ENCODE results near the gene ATP6V1B1.

Gene ATP6V1B1

DNA sequence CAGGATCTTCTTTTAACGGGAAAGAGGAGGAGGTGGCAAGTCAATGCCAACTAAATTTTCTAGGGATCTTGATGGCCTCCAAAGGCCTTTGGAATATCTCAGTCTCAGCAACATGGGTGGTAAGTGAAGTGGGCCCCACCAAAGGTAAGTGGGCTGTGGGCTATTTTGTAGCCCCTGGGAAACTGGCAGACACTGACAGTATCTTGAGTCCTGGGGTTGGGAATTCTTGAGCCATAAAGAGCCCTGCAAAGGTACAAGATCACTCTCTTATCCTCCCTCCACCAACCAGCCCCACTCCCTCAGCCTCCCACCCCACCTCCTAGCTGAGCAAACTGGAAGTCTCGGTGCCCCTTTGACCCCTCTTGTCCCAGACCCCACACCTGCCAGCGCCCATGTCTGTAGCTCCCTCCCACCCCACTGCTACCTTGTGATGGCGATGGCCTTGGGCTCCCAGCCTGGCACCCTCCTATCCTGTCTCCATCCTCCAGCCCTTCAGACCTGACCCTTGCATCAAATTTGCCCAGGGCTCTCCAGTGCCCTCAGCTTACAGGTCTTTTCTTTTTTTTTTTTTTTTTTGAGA lies 8.5 kb downstream of the ATP6V1B1 start:
- no peak for DNase-seq (ENCODE audit: low read depth)

DNA sequence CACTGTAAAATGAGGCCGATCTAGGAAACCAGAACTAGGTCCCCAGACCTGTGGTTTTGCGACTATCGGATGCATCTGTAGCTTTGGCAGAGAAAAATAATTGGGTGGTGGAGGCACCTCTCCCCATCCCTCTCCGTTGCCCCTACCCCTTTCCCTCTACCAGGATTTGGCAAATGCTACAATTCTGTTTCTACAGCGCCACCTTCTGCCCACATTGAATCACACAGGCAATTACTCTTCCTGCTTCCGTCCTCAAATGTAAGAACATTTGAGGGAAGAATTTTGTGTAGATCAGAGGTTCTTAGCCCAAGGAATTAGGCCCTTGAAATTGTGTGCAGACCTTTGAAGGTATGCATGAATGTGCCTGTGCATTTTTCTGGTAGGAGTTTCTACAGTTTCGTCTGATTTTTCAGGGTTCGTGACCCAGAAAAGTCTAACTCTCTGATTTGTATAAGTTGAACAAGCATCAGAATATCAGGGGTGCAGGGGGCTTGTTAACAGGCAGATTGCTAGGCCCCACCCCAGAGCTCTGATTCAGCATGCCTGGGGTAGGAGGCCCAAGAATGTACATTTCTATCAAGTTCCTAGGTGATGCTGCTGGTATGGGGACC lies 11.2 kb downstream of the ATP6V1B1 start:
- no peak for DNase-seq (ENCODE audit: low read depth)

DNA sequence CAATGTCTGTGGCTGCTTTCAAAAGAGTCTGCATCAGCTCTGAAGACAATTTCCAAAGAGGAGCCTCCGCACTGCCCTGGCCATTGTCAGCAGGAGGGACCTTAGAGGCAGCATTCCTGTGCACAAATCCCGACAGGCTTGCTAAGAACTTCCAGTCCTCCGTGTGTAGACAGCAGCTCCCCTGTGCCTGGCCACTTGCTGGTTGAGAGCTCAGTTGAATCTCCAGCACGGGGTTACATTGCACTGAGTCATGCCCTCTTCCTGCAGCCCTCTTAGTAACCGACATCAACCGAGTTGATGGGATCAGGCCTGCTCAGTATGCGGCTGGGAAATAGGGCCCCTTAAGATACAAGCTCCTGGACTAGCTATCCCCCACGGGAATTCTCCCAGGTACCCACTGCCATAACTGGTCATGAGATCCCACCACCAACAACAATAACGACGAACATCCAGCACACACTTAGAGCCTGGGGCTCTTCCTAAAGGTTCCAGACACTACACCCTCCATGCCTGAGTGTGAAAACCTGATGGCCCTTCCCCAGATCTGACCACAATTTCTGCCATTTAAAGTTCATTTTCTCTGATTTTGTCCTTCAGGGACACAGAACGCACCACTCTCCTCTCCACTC lies 12.0 kb downstream of the ATP6V1B1 start:
- no peak for DNase-seq (ENCODE audit: low read depth)

DNA sequence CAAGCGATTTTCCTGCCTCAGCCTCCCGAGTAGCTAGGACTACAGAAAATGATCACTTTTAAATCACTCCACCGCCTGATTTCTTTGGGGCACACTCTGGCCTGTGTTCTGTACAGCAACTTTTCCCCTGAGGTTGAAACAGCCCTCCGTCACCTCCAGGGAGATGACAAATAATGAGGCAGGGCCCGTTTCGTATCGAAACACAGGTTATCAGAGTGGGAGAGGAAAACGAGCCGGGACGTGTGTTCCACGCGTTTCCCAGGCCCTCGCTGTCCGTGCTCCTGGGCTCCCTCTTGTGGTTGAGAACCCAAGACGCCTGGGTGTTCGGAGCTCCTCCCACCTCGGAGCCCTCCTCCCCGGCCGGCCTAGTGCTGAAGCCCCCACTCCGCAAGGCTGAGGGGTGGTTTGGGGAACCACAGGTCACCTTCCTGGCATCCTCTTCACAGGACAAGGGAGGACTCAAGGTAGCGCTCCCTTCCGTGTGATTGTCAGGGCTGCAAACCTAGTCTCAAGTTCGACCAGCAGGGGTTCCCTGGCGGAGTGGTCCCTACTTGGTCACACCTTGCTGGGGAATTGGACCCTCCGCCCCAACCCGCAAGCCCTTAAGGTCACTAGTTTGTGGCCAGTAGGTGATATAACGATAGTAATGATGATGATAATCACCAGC lies 12.8 kb downstream of the ATP6V1B1 start:
- DNase-seq (ENCODE audit: low read depth), result peak; percentile 39

DNA sequence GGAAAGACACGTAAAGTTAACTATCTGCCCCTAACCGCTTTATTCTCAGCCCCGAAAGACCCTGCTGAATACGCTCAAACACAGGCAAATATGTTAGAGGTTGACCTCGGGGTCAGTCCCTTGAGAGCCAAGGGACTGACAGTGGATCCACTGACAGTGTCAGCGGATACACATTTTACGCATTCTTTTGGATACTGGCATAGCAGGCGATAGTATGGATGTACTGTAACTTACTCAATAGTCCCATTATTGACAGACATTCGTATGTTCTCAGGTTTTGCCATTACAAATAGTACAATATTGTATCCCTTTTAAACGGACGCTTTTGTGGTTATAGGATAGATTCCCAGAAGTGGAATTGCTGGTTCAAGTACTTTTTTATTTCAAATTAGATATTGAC lies 13.4 kb downstream of the ATP6V1B1 start:
- no peak for DNase-seq (ENCODE audit: low read depth)

DNA sequence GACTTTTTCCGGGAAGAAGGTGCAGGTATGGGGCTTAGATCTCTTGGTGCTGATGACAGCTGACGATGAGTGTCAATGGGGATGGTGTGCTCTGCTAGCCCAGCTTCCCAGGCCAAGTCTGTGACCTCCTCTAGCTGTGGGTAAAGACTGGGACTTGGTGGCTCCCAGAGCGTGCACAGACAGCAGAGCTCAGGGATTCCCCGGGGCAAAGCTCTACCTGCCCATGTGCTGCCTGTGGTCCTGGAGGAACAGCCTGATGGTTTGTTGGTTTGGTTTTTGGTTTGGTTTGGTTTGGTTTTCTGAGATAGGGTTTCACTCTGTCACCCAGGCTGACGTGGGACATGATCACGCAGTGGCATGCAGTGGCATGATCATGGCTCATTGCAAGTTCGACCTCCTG lies 19.2 kb downstream of the ATP6V1B1 start:
- DNase-seq (ENCODE audit: low read depth), result no peak

DNA sequence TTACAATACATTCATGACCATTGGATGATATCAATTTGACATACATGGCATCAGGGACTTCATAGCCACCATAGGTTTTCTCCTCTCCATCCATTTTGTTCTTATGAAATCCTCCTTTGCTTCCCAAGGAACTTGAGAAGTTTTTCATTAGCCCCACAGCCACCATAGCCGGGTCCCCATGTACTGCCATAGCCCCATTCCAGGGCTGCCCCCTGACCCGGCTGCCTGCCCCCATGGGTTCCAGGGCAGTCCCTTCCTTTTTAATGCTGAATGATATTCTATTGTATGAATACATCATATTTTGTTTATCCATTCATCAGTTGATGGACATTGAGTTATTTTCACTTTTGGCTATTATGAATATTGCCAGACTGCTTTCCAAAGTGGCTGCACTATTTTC lies 20.4 kb downstream of the ATP6V1B1 start:
- DNase-seq (ENCODE audit: low read depth), result no peak

DNA sequence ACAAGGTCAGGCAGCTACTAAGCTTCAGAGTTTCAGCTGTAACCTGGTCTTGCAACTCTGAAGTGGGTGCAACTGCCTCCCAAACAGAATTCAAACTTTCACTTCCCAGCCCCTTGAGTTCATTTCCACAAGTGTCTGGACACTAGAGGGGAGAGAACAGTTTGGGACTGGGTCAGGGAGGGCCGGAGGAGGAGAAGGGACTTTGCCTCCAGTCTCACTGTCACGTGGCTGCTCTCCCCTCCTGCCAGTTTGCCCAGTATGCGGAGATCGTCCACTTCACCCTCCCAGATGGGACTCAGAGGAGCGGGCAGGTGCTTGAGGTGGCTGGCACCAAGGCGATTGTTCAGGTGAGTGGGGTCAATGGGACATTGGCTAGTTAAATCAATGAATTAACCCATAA lies 22.1 kb downstream of the ATP6V1B1 start:
- no peak for DNase-seq (ENCODE audit: low read depth)

DNA sequence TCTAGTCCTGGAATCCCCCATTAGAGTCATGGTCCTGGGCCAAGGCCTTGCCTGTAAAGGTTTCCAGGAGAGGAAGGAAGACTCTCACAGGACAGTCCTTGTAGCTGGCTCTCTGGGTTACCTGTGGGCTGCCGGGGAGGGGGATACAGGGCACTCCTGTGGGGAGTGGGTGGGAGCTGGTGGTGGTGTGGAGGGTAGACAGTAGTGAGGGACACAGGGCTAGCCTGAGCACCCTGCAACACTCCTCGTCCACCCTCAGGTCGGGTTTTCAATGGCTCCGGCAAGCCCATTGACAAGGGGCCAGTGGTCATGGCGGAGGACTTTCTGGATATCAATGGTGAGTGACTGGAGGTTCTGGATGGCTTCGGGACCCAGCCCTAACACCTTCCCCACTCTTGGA lies 23.1 kb downstream of the ATP6V1B1 start:
- no peak for DNase-seq (ENCODE audit: low read depth)

DNA sequence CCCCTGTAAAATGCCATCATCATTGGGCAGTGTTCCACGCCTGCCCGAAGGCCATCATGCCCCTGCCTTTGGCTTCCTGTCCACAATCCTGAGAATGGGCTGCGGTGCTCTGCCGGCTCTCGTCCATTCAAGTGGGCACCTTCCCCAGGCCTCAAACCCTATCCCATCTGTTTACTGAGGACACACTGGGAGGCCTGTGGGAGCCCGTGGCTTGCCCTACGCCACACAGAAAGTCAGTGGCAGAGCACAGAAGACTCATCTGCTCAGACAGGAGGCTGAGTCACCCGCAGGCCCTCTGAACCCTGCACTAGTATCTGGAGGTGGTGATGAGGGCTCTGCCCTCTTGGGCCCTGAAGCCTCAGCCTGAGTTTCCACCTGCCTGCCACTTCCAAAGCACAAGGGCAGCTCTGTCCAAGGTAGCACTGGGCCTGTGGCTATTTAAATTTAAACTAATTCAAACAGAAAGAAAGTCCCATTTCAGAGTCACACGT lies 23.6 kb downstream of the ATP6V1B1 start:
- no peak for DNase-seq (ENCODE audit: low read depth)

DNA sequence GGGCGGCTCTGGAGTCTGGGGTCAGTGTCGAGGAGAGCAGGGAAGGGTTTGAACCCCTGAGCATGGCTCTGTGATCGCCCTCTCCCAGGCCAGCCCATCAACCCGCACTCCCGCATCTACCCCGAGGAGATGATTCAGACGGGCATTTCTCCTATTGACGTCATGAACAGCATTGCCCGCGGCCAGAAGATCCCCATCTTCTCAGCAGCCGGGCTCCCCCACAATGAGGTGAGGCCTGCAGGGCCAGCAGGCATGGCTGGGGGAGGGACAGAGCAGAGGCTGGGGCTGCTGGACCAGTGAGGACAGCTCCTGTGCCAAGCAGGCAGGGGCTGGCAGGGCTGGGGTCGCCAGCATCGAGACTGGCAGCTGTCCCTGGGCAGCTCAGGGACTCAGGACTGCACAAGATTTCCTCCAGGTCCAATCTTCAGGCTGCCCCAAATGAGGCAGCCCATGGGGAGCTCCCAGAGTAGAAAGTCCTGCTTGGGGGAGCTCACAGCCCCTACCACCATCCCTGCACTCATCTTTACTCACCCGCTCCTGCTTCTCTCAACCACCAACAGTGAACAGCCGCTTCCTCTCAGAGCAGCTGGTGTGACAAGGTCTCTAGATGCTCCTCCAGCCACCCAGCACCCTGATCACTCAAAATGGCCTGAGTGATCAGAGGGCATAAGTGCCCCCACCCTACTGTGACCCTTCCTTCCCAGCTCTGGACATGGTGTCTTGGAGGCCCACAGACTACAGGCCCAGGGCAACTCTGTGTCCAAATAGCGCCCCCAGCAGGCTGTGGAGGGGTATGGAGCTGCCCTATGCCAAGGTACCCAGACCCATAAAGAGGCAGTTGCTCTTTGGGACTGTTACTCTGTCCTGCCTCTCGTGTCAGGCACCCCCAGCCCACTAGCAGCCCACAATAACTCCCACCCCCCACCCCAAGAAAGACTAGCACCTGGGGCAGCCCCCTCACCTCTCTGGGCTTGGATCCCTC lies 24.4 kb downstream of the ATP6V1B1 start:
- no peak for DNase-seq (ENCODE audit: low read depth)

DNA sequence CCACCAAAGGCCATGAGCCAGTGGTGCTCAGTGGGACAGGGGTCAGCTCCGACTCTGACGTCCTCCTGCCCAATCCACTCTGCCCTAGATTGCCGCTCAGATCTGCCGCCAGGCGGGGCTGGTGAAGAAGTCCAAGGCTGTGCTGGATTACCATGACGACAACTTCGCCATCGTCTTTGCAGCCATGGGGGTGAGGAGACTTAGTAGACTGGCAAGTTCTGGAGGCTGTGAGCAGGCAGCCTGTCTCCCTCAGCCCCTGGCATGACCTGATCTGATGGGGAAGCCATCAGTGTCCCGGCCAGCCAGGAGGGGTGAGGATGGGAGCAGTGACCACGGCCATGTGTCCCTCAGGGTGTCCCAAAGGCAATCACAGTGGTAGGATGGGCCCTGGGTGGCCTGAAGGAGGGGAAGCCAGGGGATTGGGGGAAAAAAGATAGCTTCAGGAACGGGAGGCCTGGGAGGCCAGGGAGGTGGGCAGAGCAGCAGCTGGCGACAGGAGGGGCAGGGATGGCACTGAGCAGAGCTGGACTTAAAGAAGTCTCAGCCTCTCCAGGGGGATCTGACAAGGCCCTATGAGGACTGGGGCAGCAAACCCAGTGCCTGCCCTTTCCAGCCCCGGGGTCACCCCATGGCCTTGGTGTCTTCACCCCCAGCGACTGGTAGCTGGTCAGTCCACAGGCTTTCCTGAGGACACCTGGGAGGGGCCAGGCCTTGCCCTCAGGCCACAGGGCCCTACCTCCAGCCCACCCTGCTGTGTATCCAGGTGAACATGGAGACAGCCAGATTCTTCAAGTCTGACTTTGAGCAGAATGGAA lies 25.3 kb downstream of the ATP6V1B1 start:
- no peak for DNase-seq (ENCODE audit: low read depth)

DNA sequence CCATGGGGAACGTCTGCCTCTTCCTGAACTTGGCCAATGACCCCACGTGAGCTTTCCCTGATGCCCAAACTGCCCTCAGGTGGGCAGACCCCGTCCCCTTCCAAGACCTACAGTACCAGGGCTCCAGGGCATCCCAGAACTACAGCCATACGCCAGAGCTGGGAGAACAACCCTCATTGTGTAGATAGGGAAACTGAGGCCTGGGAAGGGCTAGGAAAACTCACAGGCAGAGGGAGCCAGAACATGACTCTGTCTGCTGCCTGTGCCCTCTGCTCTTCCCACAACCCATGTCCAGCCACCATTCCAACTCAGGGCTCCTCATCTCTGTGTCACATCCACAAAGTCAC lies 25.9 kb downstream of the ATP6V1B1 start:
- DNase-seq (ENCODE audit: low read depth), result no peak

DNA sequence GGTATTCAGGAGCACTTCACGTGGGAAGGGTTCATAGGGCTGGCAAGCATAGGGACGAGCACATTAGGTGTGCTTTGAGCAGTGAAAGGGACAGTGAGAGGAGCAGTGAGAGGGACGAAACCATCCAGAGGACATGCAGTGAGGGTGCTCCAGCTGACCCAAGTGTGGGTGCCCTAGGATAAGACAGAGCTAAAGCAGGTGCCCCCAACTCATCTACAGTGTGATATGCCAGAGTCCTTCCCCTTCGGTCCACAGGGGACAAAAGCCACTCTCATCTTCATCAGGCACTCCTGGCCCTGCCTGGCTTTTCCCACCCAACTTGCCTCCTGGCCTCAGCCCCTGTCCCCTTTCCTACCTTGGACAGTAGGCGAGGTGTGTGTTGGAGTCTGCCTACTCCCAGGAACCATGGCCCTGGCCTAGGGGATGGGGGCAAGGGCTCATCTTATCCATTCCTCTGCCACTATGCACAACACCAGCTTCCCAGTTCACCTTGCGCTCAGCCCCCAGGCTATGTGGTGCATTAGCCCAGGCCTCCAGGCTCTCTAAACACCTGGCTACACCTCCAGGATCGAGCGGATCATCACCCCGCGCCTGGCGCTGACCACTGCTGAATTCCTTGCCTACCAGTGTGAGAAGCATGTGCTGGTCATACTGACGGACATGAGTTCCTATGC lies 26.6 kb downstream of the ATP6V1B1 start:
- DNase-seq (ENCODE audit: low read depth), result no peak

DNA sequence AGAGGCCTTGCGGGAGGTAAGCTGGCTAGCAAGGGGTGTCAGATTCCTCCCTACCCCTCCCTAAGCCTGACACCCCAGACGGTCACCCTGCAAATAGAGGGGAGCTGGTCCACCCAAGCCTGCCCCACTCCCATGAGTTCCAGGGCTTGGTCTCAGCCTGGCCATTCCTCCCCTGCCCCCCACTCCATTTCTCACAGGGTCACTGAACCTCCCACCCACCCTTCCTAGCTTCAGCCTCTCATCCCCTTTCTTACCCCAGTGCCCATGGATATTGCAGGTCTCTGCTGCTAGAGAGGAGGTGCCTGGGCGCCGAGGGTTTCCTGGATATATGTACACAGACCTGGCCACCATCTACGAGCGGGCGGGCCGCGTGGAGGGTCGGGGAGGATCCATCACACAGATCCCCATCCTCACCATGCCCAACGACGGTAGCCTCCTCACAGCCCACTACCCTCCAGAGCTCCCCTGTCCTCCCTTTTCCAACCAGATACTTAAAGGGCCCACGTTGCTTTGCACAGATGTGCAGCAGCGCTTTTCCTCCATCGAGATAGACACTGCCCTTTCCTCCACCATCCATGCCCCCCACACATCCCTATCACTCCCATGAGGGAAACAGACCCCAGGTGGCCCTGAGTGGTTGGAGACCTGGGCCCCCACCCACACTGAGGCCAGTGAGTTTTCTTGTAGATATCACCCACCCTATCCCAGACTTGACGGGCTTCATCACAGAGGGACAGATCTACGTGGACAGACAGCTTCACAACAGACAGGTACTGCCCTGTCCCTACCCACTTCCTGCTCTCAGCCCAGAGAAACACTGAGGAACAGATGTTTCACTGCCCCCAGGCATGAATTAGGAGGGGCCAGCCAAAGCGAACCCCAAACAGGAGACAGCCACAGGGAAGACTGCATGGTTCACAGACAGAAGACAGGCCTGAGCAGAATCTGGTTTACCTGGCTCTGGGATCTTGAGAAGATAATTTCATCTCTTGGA lies 27.5 kb downstream of the ATP6V1B1 start:
- no peak for DNase-seq (ENCODE audit: low read depth)

DNA sequence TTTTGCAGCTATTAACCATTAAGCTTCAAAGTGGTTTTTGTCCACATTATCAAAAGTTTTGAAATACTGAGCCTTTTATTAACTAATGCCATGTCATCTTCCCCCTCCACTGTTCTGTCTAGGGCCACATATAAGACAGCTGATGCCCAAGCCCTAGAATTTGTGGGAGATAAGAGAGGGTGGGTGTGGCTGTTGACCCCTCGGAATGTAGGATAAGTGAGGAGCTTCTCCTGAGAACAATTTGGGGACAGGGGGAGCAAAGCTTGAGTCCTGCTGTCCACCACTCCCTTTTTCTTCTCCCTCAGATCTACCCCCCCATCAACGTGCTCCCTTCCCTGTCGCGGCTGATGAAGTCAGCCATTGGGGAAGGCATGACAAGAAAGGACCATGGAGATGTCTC lies 28.4 kb downstream of the ATP6V1B1 start:
- DNase-seq (ENCODE audit: low read depth), result no peak

DNA sequence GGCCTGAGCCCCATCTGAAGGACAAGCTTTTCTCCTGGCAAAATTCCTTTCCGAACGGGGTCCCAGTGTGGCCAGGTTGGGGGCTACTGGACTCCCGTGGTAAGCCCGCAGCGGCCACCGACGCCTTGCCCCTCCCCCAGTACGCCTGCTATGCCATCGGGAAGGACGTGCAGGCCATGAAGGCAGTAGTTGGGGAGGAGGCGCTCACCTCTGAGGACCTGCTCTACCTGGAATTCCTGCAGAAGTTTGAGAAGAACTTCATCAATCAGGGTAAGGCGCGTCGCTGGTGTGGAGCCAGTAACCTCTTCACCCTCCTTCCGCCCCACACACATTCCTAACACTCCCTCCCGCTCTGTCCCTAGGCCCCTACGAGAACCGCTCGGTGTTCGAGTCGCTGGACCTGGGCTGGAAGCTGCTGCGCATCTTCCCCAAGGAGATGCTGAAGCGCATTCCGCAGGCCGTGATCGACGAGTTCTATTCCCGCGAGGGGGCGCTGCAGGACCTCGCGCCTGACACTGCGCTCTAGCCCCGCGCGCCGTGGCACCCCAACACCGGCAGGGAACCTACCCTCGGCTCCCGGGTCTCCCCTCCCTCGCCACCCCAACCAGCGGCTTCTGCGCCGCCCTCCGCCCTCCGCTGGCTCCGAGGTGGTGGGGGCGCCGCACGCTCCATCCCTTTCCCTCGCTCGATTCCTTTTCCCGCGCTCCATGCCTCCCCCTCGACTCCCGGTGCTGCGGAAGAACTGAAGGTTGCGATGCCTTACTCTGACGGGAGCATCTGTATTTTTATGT lies 29.1 kb downstream of the ATP6V1B1 start:
- DNase-seq (ENCODE audit: low read depth), result no peak

DNA sequence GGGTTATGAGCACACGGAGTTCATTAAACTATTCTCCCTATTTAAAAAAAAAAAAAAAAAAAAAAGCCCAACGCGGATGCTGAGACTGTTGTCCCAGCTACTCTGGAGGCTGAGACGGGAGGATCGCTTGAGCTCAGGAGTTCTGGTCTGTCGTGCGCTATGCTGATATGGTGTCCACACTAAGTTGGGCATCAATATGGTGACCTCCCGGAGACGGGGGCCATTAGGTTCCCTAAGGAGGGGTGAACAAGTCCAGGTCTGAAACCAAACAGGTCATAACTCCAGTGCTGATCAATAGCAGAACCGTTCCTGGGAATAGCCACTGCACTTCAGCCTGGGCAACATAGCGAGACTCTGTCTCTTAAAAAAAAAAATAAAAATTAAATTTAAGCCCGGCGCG lies 29.8 kb downstream of the ATP6V1B1 start:
- DNase-seq (ENCODE audit: low read depth), result no peak

DNA sequence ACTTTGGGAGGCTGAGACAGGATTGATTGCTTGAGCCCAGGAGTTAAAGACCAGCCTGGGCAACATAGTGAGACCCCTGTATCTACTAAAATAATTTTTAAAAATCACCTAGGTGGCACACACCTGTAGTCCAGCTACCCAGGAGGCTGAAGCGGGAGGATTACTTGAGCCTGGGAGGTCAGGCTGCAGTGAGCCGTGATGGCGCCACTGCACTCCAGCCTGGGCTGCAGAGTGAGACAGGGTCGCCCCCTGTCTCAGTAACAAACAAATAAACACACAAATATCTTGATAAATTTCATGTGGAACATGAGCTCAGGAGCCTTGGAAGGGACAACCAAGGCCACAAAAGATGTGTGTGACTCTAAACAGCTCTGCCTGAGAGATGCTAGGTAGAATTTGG lies 31.0 kb downstream of the ATP6V1B1 start:
- no peak for DNase-seq (ENCODE audit: low read depth)

Data from HS-27A (cell line).